Measurements from ENCODE around the gene FAM114A1.
A peak's percentile ranks its signal among the peaks of the same experiment; 100 is the strongest.

Gene FAM114A1

GRCh38 chr4:38965866-38966265, 98.3 kb downstream of the FAM114A1 start (continued):
- no peak for TF ChIP-seq ZBTB49 (tag by site-specific recombination; IDR thresholded peaks at IDR 0.05; ENCODE audit: low read depth)
- TF ChIP-seq ZNF48 (tag by site-specific recombination; IDR thresholded peaks at IDR 0.05), result no peak
- TF ChIP-seq ZNF335 (tag by site-specific recombination; conservative IDR thresholded peaks at IDR 0.05), result no peak

- Histone ChIP-seq H3K27ac (ENCODE audit: extremely low read depth, low read depth, low read length) (no peak overlapping the region), H3K4me1 (ENCODE audit: control insufficient read depth, insufficient read depth, low read length) (no peaks in the 10 kb centered on the region), H3K9me3 (ENCODE audit: control insufficient read depth, insufficient read depth, low read depth, low read length) (no peaks in the 10 kb centered on the region), H3K4me3 (ENCODE audit: low read depth, low read length) (no peak overlapping the region), H3K36me3 (ENCODE audit: control insufficient read depth in 2 of 2, insufficient read depth in 1 of 2, low read length in 2 of 2) (no peaks in the 10 kb centered on the region)
- CTCF ChIA-PET, result interaction anchor here (0.6 kb wide), 1 partner anchor 226 kb away, joined by 3 read pairs; no protein-coding TSS in a partner anchor
- no peak for TF ChIP-seq EGR2 (tag by site-specific recombination; IDR thresholded peaks at IDR 0.05; ENCODE audit: low read depth)
- TF ChIP-seq ZBTB21 (tag by site-specific recombination; IDR thresholded peaks at IDR 0.05), result 0 out of 2 replicates have a peak, but pooled peaks have one; percentile 23
- TF ChIP-seq ZNF335 (tag by site-specific recombination; conservative IDR thresholded peaks at IDR 0.05), result 0 out of 2 replicates have a peak, but pooled peaks have one; percentile 23
- peak; percentile 66 for TF ChIP-seq ZNF518A (tag by site-specific recombination; conservative IDR thresholded peaks at IDR 0.05; ENCODE audit: low read depth)
- peak; percentile 92 for TF ChIP-seq ZNF549 (tag by site-specific recombination; IDR thresholded peaks at IDR 0.05)
- TF ChIP-seq SP7 (tag by site-specific recombination; IDR thresholded peaks at IDR 0.05), result 0 out of 2 replicates have a peak, but pooled peaks have one; percentile 17
- TF ChIP-seq ZBTB17 (tag by site-specific recombination; IDR thresholded peaks at IDR 0.05), result peak; percentile 64; the same call in 1 of the 2 replicates
- peak; percentile 38; the same call in 1 of the 2 replicates for TF ChIP-seq ZNF558 (tag by site-specific recombination; IDR thresholded peaks at IDR 0.05)
- TF ChIP-seq YY2 (tag by site-specific recombination; IDR thresholded peaks at IDR 0.05), result no peak
- no peak for TF ChIP-seq KLF8 (tag by site-specific recombination; IDR thresholded peaks at IDR 0.05)
- TF ChIP-seq ZIC2 (tag by site-specific recombination; IDR thresholded peaks at IDR 0.05), result peak; percentile 80
- TF ChIP-seq ZNF660 (tag by site-specific recombination; IDR thresholded peaks at IDR 0.05), result peak; percentile 69; the same call in 1 of the 2 replicates
- TF ChIP-seq ZNF398 (tag by site-specific recombination; IDR thresholded peaks at IDR 0.05), result peak; percentile 33; the same call in 1 of the 2 replicates
- TF ChIP-seq ZNF24 (tag by site-specific recombination; IDR thresholded peaks at IDR 0.05), result 0 out of 2 replicates have a peak, but pooled peaks have one; percentile 36
- peak; percentile 66 for TF ChIP-seq ZEB2 (tag by site-specific recombination; IDR thresholded peaks at IDR 0.05)
- TF ChIP-seq ZNF140 (tag by site-specific recombination; IDR thresholded peaks at IDR 0.05), result no peak
- peak; percentile 50; the same call in 1 of the 2 replicates for TF ChIP-seq ZSCAN18 (tag by site-specific recombination; IDR thresholded peaks at IDR 0.05)
- no peak for TF ChIP-seq ZNF843 (tag by site-specific recombination; IDR thresholded peaks at IDR 0.05)
- POLR2A ChIA-PET, result no interaction called here
These were observed 99.9 kb downstream of the FAM114A1 start for GRCh38 chr4:38967260-38968095.

Measured in HEK293 (cell line).